T-cell (primary cell): ENCODE measurements around the gene PDE6A. TPM values are rescaled to one million over a fixed set of nuclear protein-coding genes. Genes with fewer than 3 reads are reported as not detected.
A peak's percentile ranks its signal among the peaks of the same experiment; 100 is the strongest.

Source experiments
- ATAC-seq, 4 experiments: fragments of 200-7000 bp in 3 of 4; fragments of 150-1000 bp in 1 of 4; cut with Tn5 transposase; replicated peaks in 1 of 4; 1 replicate in 3 of 4; 2 replicates in 1 of 4; pipeline ENCODE4 v1.10.0; 2021; ENCODE audit warnings: moderate library complexity in 3 of 4, mild to moderate bottlenecking in 2 of 4, moderate number of reproducible peaks in 1 of 4
- CTCF ChIA-PET, 2 donors: fragments of 300-600 bp; sonication (Branson Sonifier 250); formaldehyde crosslinking; loops; one replicate each; lab custom pipeline; 2022; ENCODE audit warnings: antibody characterized with exemption in 2 of 2; lab: Charles Lee
- POLR2A ChIA-PET, 2 donors: fragments of 300-600 bp; sonication (Branson Sonifier 250); formaldehyde crosslinking; loops; one replicate each; lab custom pipeline; 2022; ENCODE audit warnings: antibody characterized with exemption in 2 of 2; lab: Charles Lee
- DNase-seq, 35 experiments: peaks; one replicate each; pipeline versions ENCODE4 v3.0.0 to v3.0.0-alpha.2; 2013 to 2023
- H3K27ac ChIP-seq: one replicate; pipeline ENCODE4 v1.5.1; 2013; ENCODE audit warnings: low read length
- H3K27me3 ChIP-seq, 2 experiments: replicated peaks in 1 of 2; 1 replicate in 1 of 2; 2 replicates in 1 of 2; pipeline versions ENCODE4 v1.6.1 to v1.7.0; 2013; ENCODE audit warnings: low read length in 1 of 2, mixed read lengths in 1 of 2; ENCODE audit not compliant: control insufficient read depth in 2 of 2, insufficient read depth in 2 of 2; ENCODE audit errors: extremely low read depth in 1 of 2
- H3K36me3 ChIP-seq, 2 donors: 1 replicate in 1 of 2; 2 replicates in 1 of 2; pipeline versions ENCODE4 v1.6.1 to v1.7.0; 2013; ENCODE audit warnings: low read length in 1 of 2; ENCODE audit not compliant: control insufficient read depth in 2 of 2, insufficient read depth in 1 of 2; ENCODE audit errors: extremely low read depth in 1 of 2
- H3K4me1 ChIP-seq, 2 experiments: 1 replicate in 1 of 2; 2 replicates in 1 of 2; pipeline versions ENCODE4 v1.6.1 to v1.7.0; 2013; ENCODE audit warnings: low read length in 2 of 2, mixed read lengths in 1 of 2; ENCODE audit not compliant: insufficient read depth in 2 of 2, control insufficient read depth in 1 of 2; ENCODE audit errors: extremely low read depth in 1 of 2
- H3K4me3 ChIP-seq, 2 donors: 1 replicate in 1 of 2; 2 replicates in 1 of 2; pipeline versions ENCODE4 v1.5.1 to v1.7.0; 2013; ENCODE audit warnings: mild to moderate bottlenecking in 2 of 2, low read length in 1 of 2, moderate library complexity in 1 of 2; ENCODE audit not compliant: control insufficient read depth in 1 of 2; ENCODE audit errors: extremely low read depth in 1 of 2
- H3K9me3 ChIP-seq: 2 replicates; pipeline ENCODE4 v1.7.0; 2013
- H3K27ac Mint-ChIP-seq, 2 donors: one replicate each; pipeline ENCODE4 v1.8.0; 2020 to 2021; ENCODE audit warnings: mild to moderate bottlenecking in 2 of 2, mixed read lengths in 2 of 2
- H3K27me3 Mint-ChIP-seq, 2 donors: one replicate each; pipeline ENCODE4 v1.8.0; 2021 to 2022; ENCODE audit warnings: mixed read lengths in 2 of 2
- H3K36me3 Mint-ChIP-seq: one replicate; pipeline ENCODE4 v1.8.0; 2021; ENCODE audit warnings: mixed read lengths
- H3K4me1 Mint-ChIP-seq, 3 donors: one replicate each; pipeline ENCODE4 v1.8.0; 2020 to 2022; ENCODE audit warnings: mixed read lengths in 3 of 3, mild to moderate bottlenecking in 1 of 3
- H3K4me3 Mint-ChIP-seq, 3 donors: one replicate each; pipeline ENCODE4 v1.8.0; 2020 to 2022; ENCODE audit warnings: mild to moderate bottlenecking in 3 of 3, mixed read lengths in 3 of 3, moderate library complexity in 3 of 3
- H3K9me3 Mint-ChIP-seq, 3 donors: one replicate each; pipeline ENCODE4 v1.8.0; 2020 to 2022; ENCODE audit warnings: mixed read lengths in 3 of 3
- WGBS: methylation state at CpG from one replicate; pipeline ENCODE4 v1.1.5; 2013; ENCODE audit warnings: missing lambda C conversion rate; ENCODE audit not compliant: insufficient coverage; 5-methylcytosine and 5-hydroxymethylcytosine counted together
- total RNA-seq, 35 experiments: library from RNA in 6 of 35; stranded (reverse) in 6 of 35; fragments of 120-200 nt in 1 of 35; gene quantifications; one replicate each; pipeline versions ENCODE4 v1.2.1 to v1.2.4 and lab custom pipeline; 2013 to 2026

The PDE6A gene
- total RNA-seq, 5 donors from 2014 or later (not counting 1 experiment from before 2014, with no cell fraction given) = not detected

GRCh38 chr5:149979896-149980295 is 35.3 kb upstream of the PDE6A start:
- no peaks in the 10 kb centered on the region for H3K9me3 ChIP-seq
- CTCF ChIA-PET = no interaction called here
- H3K4me1 Mint-ChIP-seq = no peaks in the 10 kb centered on the region
- no peaks in the 10 kb centered on the region for H3K27me3 Mint-ChIP-seq
- no peak for DNase-seq
- no peak overlapping the region for H3K27ac Mint-ChIP-seq
- no peak overlapping the region for H3K27ac ChIP-seq
- no peak overlapping the region for H3K4me3 Mint-ChIP-seq
- H3K27me3 ChIP-seq = no peaks in the 10 kb centered on the region
- POLR2A ChIA-PET = interaction anchor here (0.6 kb wide), 2 partner anchors 389 to 1202 kb away, joined by 4 to 5 read pairs; no protein-coding TSS in a partner anchor
- H3K4me1 ChIP-seq = no peaks in the 10 kb centered on the region
- no peak overlapping the region for H3K4me3 ChIP-seq
- peaks cover 5 to 35% of the 10 kb centered on the region in 2 donors for H3K36me3 ChIP-seq
- no CpG with 5 or more reads among the region's 1 CpG for WGBS
- ATAC-seq = no peak
- H3K9me3 Mint-ChIP-seq = no peaks in the 10 kb centered on the region
- H3K36me3 Mint-ChIP-seq = peaks cover 51% of the 10 kb centered on the region

GRCh38 chr5:149975409-149975808 is 30.8 kb upstream of the PDE6A start:
- no peak overlapping the region for H3K4me3 ChIP-seq
- Mint-ChIP-seq H3K36me3 (peaks cover 44% of the 10 kb centered on the region), H3K27me3 (no peaks in the 10 kb centered on the region), H3K4me3 (no peak overlapping the region), H3K27ac (no peak overlapping the region), H3K9me3 (no peaks in the 10 kb centered on the region), H3K4me1 (peaks cover 5 to 15% (median 9%) of the 10 kb centered on the region in 3 donors)
- H3K36me3 ChIP-seq = peaks cover 5 to 23% of the 10 kb centered on the region in 2 donors
- no peaks in the 10 kb centered on the region for H3K9me3 ChIP-seq
- 100% methylated on average over 1 of the region's 2 CpGs for WGBS
- no peak for DNase-seq
- ATAC-seq = no peak
- no peaks in the 10 kb centered on the region for H3K27me3 ChIP-seq
- H3K4me1 ChIP-seq = no peaks in the 10 kb centered on the region
- POLR2A ChIA-PET = no interaction called here
- CTCF ChIA-PET = interaction anchor here in 1 of 2 donors (1.0 kb wide), 1 partner anchor 15 kb away, joined by 3 read pairs; no protein-coding TSS in a partner anchor
- H3K27ac ChIP-seq = no peak overlapping the region

- Mint-ChIP-seq H3K4me3 (no peak overlapping the region), H3K4me1 (peaks cover 12 to 17% (median 15%) of the 10 kb centered on the region in 3 donors), H3K9me3 (no peaks in the 10 kb centered on the region), H3K27ac (no peak overlapping the region), H3K27me3 (no peaks in the 10 kb centered on the region), H3K36me3 (peaks cover 16% of the 10 kb centered on the region)
- Histone ChIP-seq H3K4me1 (no peaks in the 10 kb centered on the region), H3K36me3 (peaks cover 0 to 3% of the 10 kb centered on the region in 2 donors), H3K27me3 (no peaks in the 10 kb centered on the region), H3K27ac (no peak overlapping the region), H3K9me3 (no peaks in the 10 kb centered on the region), H3K4me3 (no peak overlapping the region)
- ChIA-PET CTCF (no interaction called here), POLR2A (no interaction called here)
- ATAC-seq = no peak
- 100% methylated on average over 2 of the region's 4 CpGs for WGBS
- no peak for DNase-seq
Measured at GRCh38 chr5:149969181-149969930, 24.8 kb upstream of the PDE6A start.

- no peak overlapping the region for H3K4me3 ChIP-seq
- H3K36me3 Mint-ChIP-seq = peaks cover 16% of the 10 kb centered on the region
- no peak for DNase-seq
- no peaks in the 10 kb centered on the region for H3K27me3 ChIP-seq
- no peak overlapping the region for H3K27ac ChIP-seq
- peaks cover 15 to 25% (median 20%) of the 10 kb centered on the region in 3 donors for H3K4me1 Mint-ChIP-seq
- no peaks in the 10 kb centered on the region for H3K27me3 Mint-ChIP-seq
- no peaks in the 10 kb centered on the region for H3K4me1 ChIP-seq
- no peaks in the 10 kb centered on the region for H3K9me3 ChIP-seq
- H3K27ac Mint-ChIP-seq = no peak overlapping the region
- ChIA-PET CTCF (interaction anchor here in 1 of 2 donors (1.0 kb wide), 1 partner anchor 139 kb away, joined by 3 read pairs; no protein-coding TSS in a partner anchor), POLR2A (no interaction called here)
- peaks cover 2 to 3% of the 10 kb centered on the region in 2 donors for H3K36me3 ChIP-seq
- 93% methylated on average over 3 of the region's 3 CpGs for WGBS
- H3K9me3 Mint-ChIP-seq = no peaks in the 10 kb centered on the region
- H3K4me3 Mint-ChIP-seq = no peak overlapping the region
- no peak for ATAC-seq
Measured at GRCh38 chr5:149966946-149967345, 22.4 kb upstream of the PDE6A start.

- 96% methylated on average over 2 of the region's 3 CpGs for WGBS
- ChIA-PET POLR2A (no interaction called here), CTCF (interaction anchor here in 1 of 2 donors (1.1 kb wide), 1 partner anchor 29 kb away, joined by 5 read pairs; no protein-coding TSS in a partner anchor)
- H3K4me1 Mint-ChIP-seq = peaks cover 35 to 46% (median 40%) of the 10 kb centered on the region in 3 donors
- Histone ChIP-seq H3K27ac (no peak overlapping the region), H3K9me3 (no peaks in the 10 kb centered on the region), H3K4me1 (peaks cover 6 to 21% of the 10 kb centered on the region in 2 experiments), H3K27me3 (no peaks in the 10 kb centered on the region), H3K4me3 (no peak overlapping the region), H3K36me3 (peaks cover 0 to 2% of the 10 kb centered on the region in 2 donors)
- H3K9me3 Mint-ChIP-seq = no peaks in the 10 kb centered on the region
- no peak for ATAC-seq
- H3K27ac Mint-ChIP-seq = no peak overlapping the region
- H3K36me3 Mint-ChIP-seq = peaks cover 5% of the 10 kb centered on the region
- no peak for DNase-seq
- no peak overlapping the region for H3K4me3 Mint-ChIP-seq
- no peaks in the 10 kb centered on the region for H3K27me3 Mint-ChIP-seq
Measured at GRCh38 chr5:149963729-149964128, 19.1 kb upstream of the PDE6A start.

GRCh38 chr5:149962601-149963300 is 18.2 kb upstream of the PDE6A start:
- Histone ChIP-seq H3K4me3 (no peak overlapping the region), H3K9me3 (no peaks in the 10 kb centered on the region), H3K4me1 (peaks cover 6 to 21% of the 10 kb centered on the region in 2 experiments), H3K27ac (no peak overlapping the region), H3K27me3 (no peaks in the 10 kb centered on the region), H3K36me3 (peaks cover 0 to 2% of the 10 kb centered on the region in 2 donors)
- H3K27me3 Mint-ChIP-seq = no peaks in the 10 kb centered on the region
- ATAC-seq (no peak), DNase-seq (no peak)
- H3K36me3 Mint-ChIP-seq = peaks cover 5% of the 10 kb centered on the region
- ChIA-PET CTCF (interaction anchor here (0.6 to 1.1 kb wide), 7 partner anchors 28 to 428 kb away, joined by 3 to 6 read pairs (median 3); no protein-coding TSS in a partner anchor), POLR2A (no interaction called here)
- 100% methylated on average over 1 of the region's 5 CpGs for WGBS
- peaks cover 35 to 46% (median 40%) of the 10 kb centered on the region in 3 donors for H3K4me1 Mint-ChIP-seq
- peak overlapping the region in 1 of 2 donors; percentile 22 for H3K27ac Mint-ChIP-seq
- no peak overlapping the region for H3K4me3 Mint-ChIP-seq
- H3K9me3 Mint-ChIP-seq = no peaks in the 10 kb centered on the region
